ENCODE measurements around the gene ARHGAP27. TPM values are rescaled to one million over a fixed set of nuclear protein-coding genes. Genes with fewer than 3 reads are reported as not detected.

Gene ARHGAP27
- total RNA-seq, 2 experiments from 2014 or later, result 31.3 to 37.6 TPM

Other genes with a start within 250 kb of the ARHGAP27 start
- 100 to 1,000 TPM; 527 to 558 TPM for gene FMNL1, start 211.0 kb downstream of the ARHGAP27 start, total RNA-seq
- gene SPATA32, start 170.8 kb downstream of the ARHGAP27 start, total RNA-seq, result under 1 TPM in 1 of 2 experiments, not detected in 1; 0.22 TPM
- 10 to 100 TPM; 38.1 to 39.1 TPM for gene MAP3K14, start 115.8 kb downstream of the ARHGAP27 start, total RNA-seq
- gene PLEKHM1, start 57.9 kb upstream of the ARHGAP27 start, total RNA-seq, result 100 to 1,000 TPM; 127 to 132 TPM

Data from CD8-positive, alpha-beta T cell (primary cell).